Activated CD8-positive, alpha-beta memory T cell treated with anti-CD3 and anti-CD28 coated beads, Interleukin-2, amount 50 U/mL, for 1 hour (primary cell): ENCODE results near the gene SRGAP1.
"Not testable (repeated sequence)": the region's sequence is repeated elsewhere in the genome, so short reads cannot be mapped to it uniquely, and the experiment has no call there.

Experiments used
- DNase-seq: peaks from one replicate; pipeline ENCODE4 v3.0.0-alpha.2; 2020; ENCODE audit errors: extremely low read depth

SRGAP1 gene

GRCh38 chr12:63869656-63870055 lies 25.2 kb downstream of the SRGAP1 start:
- DNase-seq = no peak

GRCh38 chr12:63870838-63871237 lies 26.3 kb downstream of the SRGAP1 start:
- DNase-seq = no peak

- DNase-seq = no peak
Observed at GRCh38 chr12:63874897-63875480, 30.5 kb downstream of the SRGAP1 start.

GRCh38 chr12:63875703-63876102 lies 31.2 kb downstream of the SRGAP1 start:
- no peak for DNase-seq

- no peak for DNase-seq
Observed at GRCh38 chr12:63876980-63877379, 32.5 kb downstream of the SRGAP1 start.

- DNase-seq = no peak
Observed at GRCh38 chr12:63877693-63878092, 33.2 kb downstream of the SRGAP1 start.

- not testable (repeated sequence) for DNase-seq
Observed at GRCh38 chr12:63880235-63880634, 35.7 kb downstream of the SRGAP1 start.

- no peak for DNase-seq
Observed at GRCh38 chr12:63880742-63881263, 36.3 kb downstream of the SRGAP1 start.

- no peak for DNase-seq
Observed at GRCh38 chr12:63882844-63883243, 38.3 kb downstream of the SRGAP1 start.

GRCh38 chr12:63885401-63885800 lies 40.9 kb downstream of the SRGAP1 start:
- DNase-seq = no peak

GRCh38 chr12:63888908-63889635 lies 44.6 kb downstream of the SRGAP1 start:
- no peak for DNase-seq

- no peak for DNase-seq
Observed at GRCh38 chr12:63889721-63890509, 45.4 kb downstream of the SRGAP1 start.

GRCh38 chr12:63893170-63893569 lies 48.7 kb downstream of the SRGAP1 start:
- no peak for DNase-seq

GRCh38 chr12:63894132-63894531 lies 49.6 kb downstream of the SRGAP1 start:
- no peak for DNase-seq

- no peak for DNase-seq
Observed at GRCh38 chr12:63895841-63896240, 51.3 kb downstream of the SRGAP1 start.

- no peak for DNase-seq
Observed at GRCh38 chr12:63897931-63898330, 53.4 kb downstream of the SRGAP1 start.

GRCh38 chr12:63898764-63899337 lies 54.4 kb downstream of the SRGAP1 start:
- DNase-seq = no peak

GRCh38 chr12:63899396-63899795 lies 54.9 kb downstream of the SRGAP1 start:
- no peak for DNase-seq

GRCh38 chr12:63900922-63901793 lies 56.7 kb downstream of the SRGAP1 start:
- DNase-seq = no peak

- DNase-seq = no peak
Observed at GRCh38 chr12:63904653-63905052, 60.2 kb downstream of the SRGAP1 start.

GRCh38 chr12:63905544-63905943 lies 61.0 kb downstream of the SRGAP1 start:
- DNase-seq = no peak
